SK-N-SH (cell line): ENCODE data around the gene NEMF. TPM values are rescaled to one million over a fixed set of nuclear protein-coding genes. Genes with fewer than 3 reads are reported as not detected.

Experiments used
- CTCF ChIA-PET: fragments of 300-600, 350-600 bp; formaldehyde crosslinking; extraction: SDS; loops from one replicate; lab custom pipeline; 2021; lab: Yijun Ruan, JAX
- POLR2A ChIA-PET: fragments of 350-600 bp; sonication (Branson Sonifier 250); formaldehyde crosslinking; extraction: SDS; loops from one replicate; lab custom pipeline; 2020; ENCODE audit warnings: antibody characterized with exemption, inconsistent platforms; lab: Yijun Ruan, JAX
- DNase-seq: peaks from one replicate; pipeline ENCODE4 v3.0.0; 2012
- H2AFZ ChIP-seq: fragments of 200-600 bp; sonication (generic); 2 replicates; pipeline ENCODE4 v1.8.1; 2016; ENCODE audit warnings: antibody characterized with exemption, mild to moderate bottlenecking, low read depth
- H3F3A ChIP-seq: fragments of 200-600 bp; sonication (generic); replicated peaks from 2 replicates; pipeline ENCODE3; 2016; ENCODE audit warnings: antibody characterized with exemption, mild to moderate bottlenecking; ENCODE audit not compliant: insufficient read depth
- H3K27ac ChIP-seq, 2 experiments: fragments of 200-500 bp in 1 of 2; fragments of 200-600 bp in 1 of 2; sonication (Bioruptor generic) in 1 of 2; sonication (generic), shearing (Covaris generic) in 1 of 2; 2 replicates each; pipeline versions ENCODE4 v1.5.1 to v1.6.1; 2014 to 2016; ENCODE audit warnings: low read depth in 2 of 2, inconsistent platforms in 1 of 2, low read length in 1 of 2, mild to moderate bottlenecking in 1 of 2, mixed read lengths in 1 of 2
- H3K27me3 ChIP-seq: fragments of 200-600 bp; sonication (generic), shearing (Covaris generic); 2 replicates; pipeline ENCODE4 v1.6.1; 2016; ENCODE audit warnings: mixed run types; ENCODE audit not compliant: insufficient read depth
- H3K36me3 ChIP-seq, 2 experiments: fragments of 200-500 bp in 1 of 2; fragments of 200-600 bp in 1 of 2; sonication (Bioruptor generic) in 1 of 2; sonication (generic) in 1 of 2; replicated peaks in 1 of 2; 2 replicates each; pipeline versions ENCODE3 to v1.5.1; 2014 to 2016; ENCODE audit warnings: low read length in 1 of 2, mild to moderate bottlenecking in 1 of 2; ENCODE audit not compliant: insufficient read depth in 2 of 2, control insufficient read depth in 1 of 2
- H3K4me1 ChIP-seq, 2 experiments: fragments of 200-500 bp in 1 of 2; fragments of 200-600 bp in 1 of 2; sonication (Bioruptor generic) in 1 of 2; sonication (generic), shearing (Covaris generic) in 1 of 2; 2 replicates each; pipeline versions ENCODE4 v1.5.1 to v1.6.1; 2014 to 2016; ENCODE audit warnings: low read depth in 1 of 2, low read length in 1 of 2, mixed run types in 1 of 2; ENCODE audit not compliant: insufficient read depth in 2 of 2, control insufficient read depth in 1 of 2
- H3K4me2 ChIP-seq: fragments of 200-600 bp; sonication (generic), shearing (Covaris generic); 2 replicates; pipeline ENCODE4 v1.6.1; 2017; ENCODE audit warnings: mixed run types
- H3K4me3 ChIP-seq, 2 experiments: fragments of 200-500 bp in 1 of 2; fragments of 200-600 bp in 1 of 2; sonication (Bioruptor generic) in 1 of 2; sonication (generic), shearing (Covaris generic) in 1 of 2; 2 replicates each; pipeline versions ENCODE4 v1.5.1 to v1.8.1; 2014 to 2016; ENCODE audit warnings: low read depth in 2 of 2, inconsistent platforms in 1 of 2, low read length in 1 of 2, mild to moderate bottlenecking in 1 of 2, mixed read lengths in 1 of 2, moderate library complexity in 1 of 2
- H3K79me2 ChIP-seq: fragments of 200-600 bp; sonication (generic); 2 replicates; pipeline ENCODE4 v1.8.1; 2017; ENCODE audit warnings: mild to moderate bottlenecking; ENCODE audit not compliant: insufficient read depth
- H3K9ac ChIP-seq: fragments of 200-600 bp; sonication (generic); 2 replicates; pipeline ENCODE4 v1.6.1; 2017; ENCODE audit warnings: mixed run types
- H3K9me2 ChIP-seq: fragments of 200-600 bp; sonication (generic); 2 replicates; pipeline ENCODE4 v1.6.1; 2017; ENCODE audit warnings: mixed run types
- H3K9me3 ChIP-seq: fragments of 200-600 bp; sonication (generic); 2 replicates; pipeline ENCODE4 v1.6.1; 2017; ENCODE audit warnings: mixed run types, mild to moderate bottlenecking, moderate library complexity
- H4K20me1 ChIP-seq: fragments of 200-600 bp; sonication (generic); 2 replicates; pipeline ENCODE4 v1.6.1; 2017; ENCODE audit warnings: mild to moderate bottlenecking, mixed run types; ENCODE audit not compliant: insufficient read depth
- CHD2 ChIP-seq: fragments of 150-350 bp; IDR thresholded peaks from 2 replicates; pipeline ENCODE4 v1.6.1; 2018; ENCODE audit warnings: low read length; ENCODE audit not compliant: partially characterized antibody
- ELF1 ChIP-seq: IDR thresholded peaks from 2 replicates; pipeline ENCODE4 v1.4.0; 2012
- EP300 ChIP-seq, 2 experiments: IDR thresholded peaks; 2 replicates each; pipeline versions ENCODE4 v1.4.0 to v1.6.1; 2012; ENCODE audit warnings: borderline replicate concordance in 1 of 2, low read depth in 1 of 2, low read length in 1 of 2
- EZH2phosphoT487 ChIP-seq: fragments of 200-600 bp; sonication (generic); IDR thresholded peaks from 2 replicates; pipeline ENCODE4 v1.6.1; 2017; ENCODE audit warnings: low read depth, mixed run types, mild to moderate bottlenecking, antibody characterized with exemption, moderate library complexity, borderline replicate concordance
- FOSL2 ChIP-seq: IDR thresholded peaks from 2 replicates; pipeline ENCODE4 v1.4.0; 2012; ENCODE audit warnings: low read depth, mild to moderate bottlenecking, moderate library complexity, borderline replicate concordance
- GABPA ChIP-seq: IDR thresholded peaks from 2 replicates; pipeline ENCODE4 v1.4.0; 2012; ENCODE audit warnings: low read depth, mild to moderate bottlenecking
- MEF2A ChIP-seq: IDR thresholded peaks from 2 replicates; pipeline ENCODE4 v1.4.0; 2012; ENCODE audit warnings: low read depth, borderline replicate concordance
- RCOR1 ChIP-seq: fragments of 150-350 bp; IDR thresholded peaks from 2 replicates; pipeline ENCODE4 v1.6.1; 2017; ENCODE audit warnings: antibody characterized with exemption, low read length
- RXRA ChIP-seq: IDR thresholded peaks from 2 replicates; pipeline ENCODE4 v1.4.0; 2012; ENCODE audit warnings: low read depth, mild to moderate bottlenecking, borderline replicate concordance
- SIN3A ChIP-seq: IDR thresholded peaks from 2 replicates; pipeline ENCODE4 v1.6.1; 2012; ENCODE audit warnings: low read depth, mild to moderate bottlenecking, low read length, moderate library complexity, borderline replicate concordance
- TCF12 ChIP-seq: IDR thresholded peaks from 2 replicates; pipeline ENCODE4 v1.4.0; 2012
- WGBS: methylation state at CpG from one replicate; pipeline ENCODE4 v1.1.6; 2017; ENCODE audit warnings: low lambda C conversion rate; 5-methylcytosine and 5-hydroxymethylcytosine counted together
- polyA plus RNA-seq, 3 experiments: library from polyadenylated mRNA; depleted of rRNA; stranded (reverse); fragments of >200 nt; gene quantifications; 2 replicates each; pipeline ENCODE4 v1.2.3, GENCODE V29; 2012
- TF ChIP-seq, protein P1 (sequence below): IDR thresholded peaks from 2 replicates; pipeline ENCODE4 v1.6.1; 2012; ENCODE audit warnings: mild to moderate bottlenecking, low read depth, low read length, moderate library complexity
- TF ChIP-seq, protein P2 (sequence below): IDR thresholded peaks from 2 replicates; pipeline ENCODE4 v1.4.0; 2012; ENCODE audit warnings: low read depth, borderline replicate concordance
- TF ChIP-seq, protein P3 (sequence below): IDR thresholded peaks from 2 replicates; pipeline ENCODE4 v1.4.0; 2012; ENCODE audit warnings: low read depth, borderline replicate concordance
- TF ChIP-seq, protein P4 (sequence below): fragments of 150-350 bp; IDR thresholded peaks from 2 replicates; pipeline ENCODE4 v1.6.1; 2016; ENCODE audit warnings: mild to moderate bottlenecking, low read depth, low read length
- TF ChIP-seq, protein P5 (sequence below): fragments of 150-350 bp; IDR thresholded peaks from 2 replicates; pipeline ENCODE4 v1.6.1; 2017; ENCODE audit warnings: antibody characterized with exemption, low read length, low read depth, borderline replicate concordance

The NEMF gene
- polyA plus RNA-seq, 1 of the 3 experiments (the other 2 are of a cell fraction) = 14.0 TPM

DNA sequence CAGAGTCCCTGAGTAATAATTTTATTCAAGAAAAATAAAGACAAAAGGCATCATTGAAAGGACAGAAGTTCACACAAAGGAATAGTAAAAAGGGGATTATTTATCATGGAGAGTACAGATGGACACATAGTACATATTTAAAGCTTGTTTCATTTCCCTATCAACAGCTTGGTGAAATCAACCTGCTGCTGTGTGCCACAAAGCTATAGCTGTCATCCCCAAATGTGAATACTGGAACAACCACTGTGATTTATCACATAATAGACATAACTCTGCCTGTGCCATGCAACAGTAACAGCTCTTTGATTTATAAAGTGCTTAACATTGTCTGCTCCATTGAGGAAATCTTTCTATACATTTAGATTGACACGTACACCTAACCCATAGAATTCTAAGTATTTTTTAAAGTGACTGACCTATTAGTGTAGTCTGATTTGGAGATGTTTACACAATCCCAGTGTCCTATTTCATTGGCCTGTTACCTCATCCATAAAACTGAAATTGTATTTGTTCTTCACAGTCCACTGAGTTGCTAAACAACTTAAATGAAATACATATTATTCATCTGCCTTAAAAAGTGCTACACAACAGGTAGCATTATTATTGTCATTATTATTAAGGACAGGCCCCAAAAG, 3.3 kb downstream of the NEMF start:
- DNase-seq = no peak
- no peaks in the 10 kb centered on the region for H3K9me2 ChIP-seq
- peaks cover 34 to 49% of the 10 kb centered on the region in 2 experiments for H3K36me3 ChIP-seq
- peaks cover 14% of the 10 kb centered on the region for H3F3A ChIP-seq
- no peak overlapping the region for H2AFZ ChIP-seq
- H4K20me1 ChIP-seq = no peaks in the 10 kb centered on the region
- H3K79me2 ChIP-seq = peaks cover 66% of the 10 kb centered on the region
- CTCF ChIA-PET = interaction anchor here (0.6 to 14.5 kb wide), 5 partner anchors 14 to 255 kb away, joined by 3 to 202 read pairs (median 3); partner anchors contain the start of gene DNAAF2
- no peak overlapping the region for H3K4me3 ChIP-seq
- H3K4me2 ChIP-seq = no peak overlapping the region
- TF ChIP-seq EP300 (IDR thresholded peaks at IDR 0.05; ENCODE audit: borderline replicate concordance in 1 of 2, low read depth in 1 of 2, low read length in 1 of 2) = no peak
- no peak overlapping the region for H3K9ac ChIP-seq
- no peak overlapping the region for H3K27ac ChIP-seq
- POLR2A ChIA-PET = no interaction called here
- no peaks in the 10 kb centered on the region for H3K9me3 ChIP-seq
- peaks cover 0 to 3% of the 10 kb centered on the region in 2 experiments; a peak in 3 of 4 replicates for H3K4me1 ChIP-seq
- no peaks in the 10 kb centered on the region for H3K27me3 ChIP-seq
- WGBS = 100% methylated on average over 1 of the region's 1 CpG

DNA sequence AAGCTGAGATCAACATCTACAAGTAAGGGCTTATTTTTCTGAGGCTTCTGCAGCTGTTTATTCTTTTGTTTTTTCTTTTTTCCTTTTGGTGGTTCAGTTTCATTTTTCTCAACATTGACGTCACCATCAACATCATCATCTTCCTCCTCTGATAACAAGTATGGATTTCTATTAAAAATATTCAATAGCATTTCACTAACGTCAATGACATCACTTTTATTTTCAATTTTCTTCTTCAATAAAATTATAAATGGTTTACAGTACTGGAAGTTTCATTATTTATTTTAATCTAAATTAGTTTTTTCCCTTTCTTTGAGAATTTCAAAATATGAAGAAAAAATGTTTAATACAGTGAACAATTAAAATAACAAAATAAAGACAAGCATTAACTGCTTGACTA, 23.9 kb downstream of the NEMF start:
- H3F3A ChIP-seq = peaks cover 32% of the 10 kb centered on the region
- H3K4me1 ChIP-seq = no peaks in the 10 kb centered on the region
- H3K4me3 ChIP-seq = no peak overlapping the region
- CTCF ChIA-PET = interaction anchor here (1.1 to 6.7 kb wide), 2 partner anchors 32 to 194 kb away, joined by 4 to 26 read pairs; partner anchors contain the start of gene DNAAF2
- H3K9ac ChIP-seq = no peak overlapping the region
- 95% methylated on average over 2 of the region's 2 CpGs for WGBS
- no peaks in the 10 kb centered on the region for H3K9me2 ChIP-seq
- no peaks in the 10 kb centered on the region for H3K27me3 ChIP-seq
- no peak overlapping the region for H3K27ac ChIP-seq
- H2AFZ ChIP-seq = no peak overlapping the region
- no peaks in the 10 kb centered on the region for H3K9me3 ChIP-seq
- H3K4me2 ChIP-seq = no peak overlapping the region
- H3K79me2 ChIP-seq = no peaks in the 10 kb centered on the region; the same call in 1 of the 2 replicates
- peaks cover 79 to 91% of the 10 kb centered on the region in 2 experiments for H3K36me3 ChIP-seq
- DNase-seq = no peak
- POLR2A ChIA-PET = no interaction called here
- H4K20me1 ChIP-seq = no peaks in the 10 kb centered on the region
- TF ChIP-seq, protein P1, sequence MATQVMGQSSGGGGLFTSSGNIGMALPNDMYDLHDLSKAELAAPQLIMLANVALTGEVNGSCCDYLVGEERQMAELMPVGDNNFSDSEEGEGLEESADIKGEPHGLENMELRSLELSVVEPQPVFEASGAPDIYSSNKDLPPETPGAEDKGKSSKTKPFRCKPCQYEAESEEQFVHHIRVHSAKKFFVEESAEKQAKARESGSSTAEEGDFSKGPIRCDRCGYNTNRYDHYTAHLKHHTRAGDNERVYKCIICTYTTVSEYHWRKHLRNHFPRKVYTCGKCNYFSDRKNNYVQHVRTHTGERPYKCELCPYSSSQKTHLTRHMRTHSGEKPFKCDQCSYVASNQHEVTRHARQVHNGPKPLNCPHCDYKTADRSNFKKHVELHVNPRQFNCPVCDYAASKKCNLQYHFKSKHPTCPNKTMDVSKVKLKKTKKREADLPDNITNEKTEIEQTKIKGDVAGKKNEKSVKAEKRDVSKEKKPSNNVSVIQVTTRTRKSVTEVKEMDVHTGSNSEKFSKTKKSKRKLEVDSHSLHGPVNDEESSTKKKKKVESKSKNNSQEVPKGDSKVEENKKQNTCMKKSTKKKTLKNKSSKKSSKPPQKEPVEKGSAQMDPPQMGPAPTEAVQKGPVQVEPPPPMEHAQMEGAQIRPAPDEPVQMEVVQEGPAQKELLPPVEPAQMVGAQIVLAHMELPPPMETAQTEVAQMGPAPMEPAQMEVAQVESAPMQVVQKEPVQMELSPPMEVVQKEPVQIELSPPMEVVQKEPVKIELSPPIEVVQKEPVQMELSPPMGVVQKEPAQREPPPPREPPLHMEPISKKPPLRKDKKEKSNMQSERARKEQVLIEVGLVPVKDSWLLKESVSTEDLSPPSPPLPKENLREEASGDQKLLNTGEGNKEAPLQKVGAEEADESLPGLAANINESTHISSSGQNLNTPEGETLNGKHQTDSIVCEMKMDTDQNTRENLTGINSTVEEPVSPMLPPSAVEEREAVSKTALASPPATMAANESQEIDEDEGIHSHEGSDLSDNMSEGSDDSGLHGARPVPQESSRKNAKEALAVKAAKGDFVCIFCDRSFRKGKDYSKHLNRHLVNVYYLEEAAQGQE = no peak
- no peak for TF ChIP-seq RCOR1
- TF ChIP-seq, protein P2, sequence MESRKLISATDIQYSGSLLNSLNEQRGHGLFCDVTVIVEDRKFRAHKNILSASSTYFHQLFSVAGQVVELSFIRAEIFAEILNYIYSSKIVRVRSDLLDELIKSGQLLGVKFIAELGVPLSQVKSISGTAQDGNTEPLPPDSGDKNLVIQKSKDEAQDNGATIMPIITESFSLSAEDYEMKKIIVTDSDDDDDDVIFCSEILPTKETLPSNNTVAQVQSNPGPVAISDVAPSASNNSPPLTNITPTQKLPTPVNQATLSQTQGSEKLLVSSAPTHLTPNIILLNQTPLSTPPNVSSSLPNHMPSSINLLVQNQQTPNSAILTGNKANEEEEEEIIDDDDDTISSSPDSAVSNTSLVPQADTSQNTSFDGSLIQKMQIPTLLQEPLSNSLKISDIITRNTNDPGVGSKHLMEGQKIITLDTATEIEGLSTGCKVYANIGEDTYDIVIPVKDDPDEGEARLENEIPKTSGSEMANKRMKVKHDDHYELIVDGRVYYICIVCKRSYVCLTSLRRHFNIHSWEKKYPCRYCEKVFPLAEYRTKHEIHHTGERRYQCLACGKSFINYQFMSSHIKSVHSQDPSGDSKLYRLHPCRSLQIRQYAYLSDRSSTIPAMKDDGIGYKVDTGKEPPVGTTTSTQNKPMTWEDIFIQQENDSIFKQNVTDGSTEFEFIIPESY = no peak
- no peak for TF ChIP-seq FOSL2
- TF ChIP-seq CHD2 = no peak
- no peak for TF ChIP-seq TCF12
- TF ChIP-seq SIN3A = no peak
- TF ChIP-seq, protein P3, sequence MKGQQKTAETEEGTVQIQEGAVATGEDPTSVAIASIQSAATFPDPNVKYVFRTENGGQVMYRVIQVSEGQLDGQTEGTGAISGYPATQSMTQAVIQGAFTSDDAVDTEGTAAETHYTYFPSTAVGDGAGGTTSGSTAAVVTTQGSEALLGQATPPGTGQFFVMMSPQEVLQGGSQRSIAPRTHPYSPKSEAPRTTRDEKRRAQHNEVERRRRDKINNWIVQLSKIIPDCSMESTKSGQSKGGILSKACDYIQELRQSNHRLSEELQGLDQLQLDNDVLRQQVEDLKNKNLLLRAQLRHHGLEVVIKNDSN = no peak
- no peak for TF ChIP-seq EZH2phosphoT487
- no peak for TF ChIP-seq RXRA
- TF ChIP-seq EP300 (IDR thresholded peaks at IDR 0.05; ENCODE audit: borderline replicate concordance in 1 of 2, low read depth in 1 of 2, low read length in 1 of 2) = no peak
- TF ChIP-seq, protein P4, sequence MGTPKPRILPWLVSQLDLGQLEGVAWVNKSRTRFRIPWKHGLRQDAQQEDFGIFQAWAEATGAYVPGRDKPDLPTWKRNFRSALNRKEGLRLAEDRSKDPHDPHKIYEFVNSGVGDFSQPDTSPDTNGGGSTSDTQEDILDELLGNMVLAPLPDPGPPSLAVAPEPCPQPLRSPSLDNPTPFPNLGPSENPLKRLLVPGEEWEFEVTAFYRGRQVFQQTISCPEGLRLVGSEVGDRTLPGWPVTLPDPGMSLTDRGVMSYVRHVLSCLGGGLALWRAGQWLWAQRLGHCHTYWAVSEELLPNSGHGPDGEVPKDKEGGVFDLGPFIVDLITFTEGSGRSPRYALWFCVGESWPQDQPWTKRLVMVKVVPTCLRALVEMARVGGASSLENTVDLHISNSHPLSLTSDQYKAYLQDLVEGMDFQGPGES = no peak
- no peak for TF ChIP-seq MEF2A
- no peak for TF ChIP-seq ELF1
- TF ChIP-seq, protein P5, sequence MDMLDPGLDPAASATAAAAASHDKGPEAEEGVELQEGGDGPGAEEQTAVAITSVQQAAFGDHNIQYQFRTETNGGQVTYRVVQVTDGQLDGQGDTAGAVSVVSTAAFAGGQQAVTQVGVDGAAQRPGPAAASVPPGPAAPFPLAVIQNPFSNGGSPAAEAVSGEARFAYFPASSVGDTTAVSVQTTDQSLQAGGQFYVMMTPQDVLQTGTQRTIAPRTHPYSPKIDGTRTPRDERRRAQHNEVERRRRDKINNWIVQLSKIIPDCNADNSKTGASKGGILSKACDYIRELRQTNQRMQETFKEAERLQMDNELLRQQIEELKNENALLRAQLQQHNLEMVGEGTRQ = no peak
- TF ChIP-seq GABPA = no peak
